ENCODE measurements around the gene ARFGEF2. TPM values are rescaled to one million over a fixed set of nuclear protein-coding genes. Genes with fewer than 3 reads are reported as not detected.

Gene ARFGEF2
- total RNA-seq, 4 donors from 2014 or later, result 23.7 to 37.0 (median 28.1) TPM

DNA sequence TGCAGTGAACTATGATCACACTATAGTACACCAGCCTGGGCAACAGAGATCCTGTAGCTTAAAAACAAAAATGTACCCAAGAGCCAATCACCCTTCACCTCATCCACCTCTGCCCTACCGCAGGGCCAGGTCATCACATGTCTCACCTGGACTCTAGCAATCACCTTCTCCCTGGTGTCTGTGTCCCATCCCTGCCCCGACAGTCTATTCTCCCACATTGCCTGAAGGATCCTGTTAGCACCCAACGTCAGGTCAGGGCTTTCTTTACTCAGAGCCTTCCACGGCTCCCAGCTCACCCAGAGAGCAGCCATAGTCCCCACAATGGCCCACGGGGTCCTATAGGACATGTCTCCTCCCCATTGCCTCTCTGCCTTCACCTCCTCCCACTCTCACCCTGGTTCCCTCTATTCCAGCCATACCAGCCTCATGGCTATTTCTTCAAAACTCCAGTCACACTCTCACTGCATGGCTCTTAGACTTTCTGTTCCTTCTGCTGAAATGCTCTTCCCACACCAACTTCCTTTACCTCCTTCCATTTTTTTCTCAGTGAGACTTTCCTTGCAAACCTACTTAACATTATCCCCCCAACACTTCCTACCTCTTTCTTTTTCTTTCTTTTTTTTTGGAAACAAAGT lies 22.5 kb upstream of the ARFGEF2 start:
- Histone ChIP-seq H3K27ac (no peak overlapping the region), H3K9me3 (no peaks in the 10 kb centered on the region), H3K27me3 (peaks cover 0 to 35% (median 0%) of the 10 kb centered on the region in 4 donors), H3K36me3 (no peaks in the 10 kb centered on the region), H3K4me3 (no peak overlapping the region), H3K4me1 (peaks cover 0 to 9% (median 4%) of the 10 kb centered on the region in 3 donors)
- TF ChIP-seq, protein P1, sequence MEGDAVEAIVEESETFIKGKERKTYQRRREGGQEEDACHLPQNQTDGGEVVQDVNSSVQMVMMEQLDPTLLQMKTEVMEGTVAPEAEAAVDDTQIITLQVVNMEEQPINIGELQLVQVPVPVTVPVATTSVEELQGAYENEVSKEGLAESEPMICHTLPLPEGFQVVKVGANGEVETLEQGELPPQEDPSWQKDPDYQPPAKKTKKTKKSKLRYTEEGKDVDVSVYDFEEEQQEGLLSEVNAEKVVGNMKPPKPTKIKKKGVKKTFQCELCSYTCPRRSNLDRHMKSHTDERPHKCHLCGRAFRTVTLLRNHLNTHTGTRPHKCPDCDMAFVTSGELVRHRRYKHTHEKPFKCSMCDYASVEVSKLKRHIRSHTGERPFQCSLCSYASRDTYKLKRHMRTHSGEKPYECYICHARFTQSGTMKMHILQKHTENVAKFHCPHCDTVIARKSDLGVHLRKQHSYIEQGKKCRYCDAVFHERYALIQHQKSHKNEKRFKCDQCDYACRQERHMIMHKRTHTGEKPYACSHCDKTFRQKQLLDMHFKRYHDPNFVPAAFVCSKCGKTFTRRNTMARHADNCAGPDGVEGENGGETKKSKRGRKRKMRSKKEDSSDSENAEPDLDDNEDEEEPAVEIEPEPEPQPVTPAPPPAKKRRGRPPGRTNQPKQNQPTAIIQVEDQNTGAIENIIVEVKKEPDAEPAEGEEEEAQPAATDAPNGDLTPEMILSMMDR (IDR thresholded peaks at IDR 0.05), result no peak
- no peak for TF ChIP-seq POLR2A (IDR thresholded peaks at IDR 0.05)
- DNase-seq, result no peak
- 84% methylated on average over 5 of the region's 5 CpGs for WGBS, 2 donors
- intact Hi-C loops (cut with DNase I), result no loop called here

DNA sequence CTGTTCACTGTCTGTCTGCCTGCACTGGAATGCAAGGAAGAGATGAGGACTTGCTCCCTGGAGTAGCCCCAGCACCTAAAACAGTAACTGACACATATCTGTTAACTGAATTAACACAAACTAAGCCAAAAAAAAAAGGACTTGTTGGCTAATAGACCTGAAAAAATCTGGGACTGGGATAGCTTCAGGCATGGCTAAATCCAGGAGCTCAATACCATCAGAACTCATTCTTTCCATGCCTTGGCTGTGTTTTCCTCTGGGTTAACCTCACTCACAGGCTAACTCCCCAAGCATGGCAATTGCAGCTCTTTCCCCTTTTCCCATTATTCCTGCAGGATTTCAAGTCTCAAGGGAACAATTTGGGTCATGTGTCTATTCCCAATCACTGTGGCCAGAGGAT lies 21.6 kb upstream of the ARFGEF2 start:
- intact Hi-C loops (cut with DNase I), result no loop called here
- DNase-seq, result no peak
- no peaks in the 10 kb centered on the region for H3K9me3 ChIP-seq
- H3K4me3 ChIP-seq, result no peak overlapping the region
- no peaks in the 10 kb centered on the region for H3K36me3 ChIP-seq
- no peak overlapping the region for H3K27ac ChIP-seq
- peaks cover 0 to 44% (median 0%) of the 10 kb centered on the region in 4 donors for H3K27me3 ChIP-seq
- peaks cover 0 to 15% (median 4%) of the 10 kb centered on the region in 3 donors for H3K4me1 ChIP-seq
- TF ChIP-seq, protein P1 (IDR thresholded peaks at IDR 0.05), result no peak
- TF ChIP-seq POLR2A (IDR thresholded peaks at IDR 0.05), result no peak

DNA sequence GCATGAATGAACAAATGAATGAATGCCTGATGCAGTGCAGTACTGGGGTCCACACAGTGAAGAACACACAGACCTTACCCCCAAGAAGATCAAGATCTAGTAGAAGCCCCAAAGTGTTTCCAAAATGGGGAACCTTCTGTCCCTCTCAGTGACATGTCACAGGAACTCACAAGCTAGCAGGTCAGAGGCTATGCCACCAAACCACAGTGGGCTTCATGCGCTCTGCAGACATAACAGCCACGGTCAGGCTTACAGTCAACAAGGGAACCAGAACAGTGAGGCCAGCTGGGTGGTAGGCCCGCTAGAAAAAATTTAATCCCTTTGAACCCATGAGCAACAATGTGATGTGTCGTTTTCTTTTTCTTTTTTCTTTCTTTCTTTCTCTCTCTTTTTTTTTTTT lies 20.2 kb upstream of the ARFGEF2 start:
- peaks cover 0 to 37% (median 0%) of the 10 kb centered on the region in 4 donors for H3K27me3 ChIP-seq
- no peak overlapping the region for H3K4me3 ChIP-seq
- TF ChIP-seq POLR2A (IDR thresholded peaks at IDR 0.05), result no peak
- TF ChIP-seq, protein P1 (IDR thresholded peaks at IDR 0.05), result no peak
- DNase-seq, result no peak
- intact Hi-C loops (cut with DNase I), result no loop called here
- H3K4me1 ChIP-seq, result peaks cover 0 to 20% (median 4%) of the 10 kb centered on the region in 3 donors
- WGBS, 2 donors, result 76 to 78% methylated on average over 4 of the region's 4 CpGs
- no peak overlapping the region for H3K27ac ChIP-seq
- H3K36me3 ChIP-seq, result no peaks in the 10 kb centered on the region
- H3K9me3 ChIP-seq, result no peaks in the 10 kb centered on the region

DNA sequence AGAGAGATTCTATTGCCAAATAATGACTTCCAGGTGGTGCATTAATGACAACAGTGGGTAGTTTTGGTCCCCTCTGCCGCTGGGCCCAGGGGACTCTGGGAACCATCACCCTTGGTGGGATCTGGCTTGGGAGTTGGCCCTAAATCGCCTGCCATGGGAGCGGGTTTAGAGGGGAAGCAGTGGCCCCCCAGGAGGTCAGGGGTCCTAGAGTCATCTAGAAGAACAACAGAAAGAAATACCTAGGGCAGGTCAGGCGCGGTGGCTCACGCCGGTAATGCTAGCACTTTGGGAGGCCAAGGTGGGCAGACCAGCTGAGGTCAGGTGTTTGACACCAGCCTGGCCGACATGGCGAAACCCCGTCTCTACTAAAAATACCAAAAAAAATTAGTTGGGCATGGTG lies 17.8 kb upstream of the ARFGEF2 start:
- intact Hi-C loops (cut with DNase I), result loop anchor here (2.0 kb wide), 1 partner anchor 245 kb away; no protein-coding TSS in a partner anchor
- DNase-seq, result no peak
- WGBS, 2 donors, result 83 to 95% methylated on average over 1 to 3 of the region's 10 CpGs
- Histone ChIP-seq H3K9me3 (no peaks in the 10 kb centered on the region), H3K27me3 (peaks cover 0 to 31% (median 0%) of the 10 kb centered on the region in 4 donors), H3K36me3 (no peaks in the 10 kb centered on the region), H3K4me1 (peaks cover 0 to 11% (median 0%) of the 10 kb centered on the region in 3 donors), H3K4me3 (no peak overlapping the region), H3K27ac (no peak overlapping the region)
- TF ChIP-seq, protein P1 (IDR thresholded peaks at IDR 0.05), result no peak
- TF ChIP-seq POLR2A (IDR thresholded peaks at IDR 0.05), result no peak

DNA sequence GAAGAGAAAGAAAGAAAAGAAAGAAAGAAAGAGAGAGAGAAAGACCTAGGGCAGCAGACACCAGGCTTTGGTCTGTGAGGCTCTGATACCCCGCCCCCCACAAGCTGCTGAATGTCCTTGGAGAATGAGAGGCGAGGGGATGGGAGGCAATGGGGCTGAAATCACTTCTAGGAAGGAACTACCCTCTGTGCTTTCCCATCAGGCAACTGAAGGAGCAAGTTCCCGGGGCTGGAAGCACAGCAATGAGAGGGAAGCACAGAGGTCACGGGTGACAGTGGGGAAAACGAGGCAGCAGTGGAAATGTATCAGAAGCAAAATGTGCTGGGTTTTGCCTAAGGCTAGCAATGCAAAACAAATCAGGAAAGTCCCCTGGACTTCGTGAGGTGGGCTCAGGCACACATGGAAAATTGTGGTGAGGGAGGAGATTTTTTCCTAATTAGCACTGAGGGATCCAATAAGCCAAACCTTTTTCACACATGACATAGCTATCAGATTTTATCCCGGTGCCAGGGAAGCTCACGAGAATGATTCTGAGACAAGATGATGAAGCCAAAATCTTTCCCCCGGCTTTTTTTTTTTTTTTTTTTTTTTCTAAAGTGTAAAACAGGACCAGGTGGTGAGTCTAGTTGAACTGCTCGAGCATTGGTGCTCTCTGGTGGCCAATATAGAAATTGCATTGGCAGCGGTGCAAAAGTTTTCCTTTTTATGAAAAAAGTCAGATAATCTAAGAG lies 16.8 kb upstream of the ARFGEF2 start:
- 8 to 13% methylated on average over 11 of the region's 11 CpGs for WGBS, 2 donors
- intact Hi-C loops (cut with DNase I), result loop anchor here (2.0 kb wide), 1 partner anchor 246 kb away; no protein-coding TSS in a partner anchor
- Histone ChIP-seq H3K27me3 (peaks cover 0 to 27% (median 0%) of the 10 kb centered on the region in 4 donors), H3K27ac (no peak overlapping the region), H3K36me3 (no peaks in the 10 kb centered on the region), H3K4me1 (peaks cover 0 to 11% (median 0%) of the 10 kb centered on the region in 3 donors), H3K9me3 (peaks cover 0 to 5% (median 0%) of the 10 kb centered on the region in 3 donors), H3K4me3 (no peak overlapping the region)
- no peak for DNase-seq
- TF ChIP-seq, protein P1 (IDR thresholded peaks at IDR 0.05), result peak; percentile 60 to 91 (median 86)
- no peak for TF ChIP-seq POLR2A (IDR thresholded peaks at IDR 0.05)
